Measurements from ENCODE around the gene IGFN1.

Gene IGFN1

DNA sequence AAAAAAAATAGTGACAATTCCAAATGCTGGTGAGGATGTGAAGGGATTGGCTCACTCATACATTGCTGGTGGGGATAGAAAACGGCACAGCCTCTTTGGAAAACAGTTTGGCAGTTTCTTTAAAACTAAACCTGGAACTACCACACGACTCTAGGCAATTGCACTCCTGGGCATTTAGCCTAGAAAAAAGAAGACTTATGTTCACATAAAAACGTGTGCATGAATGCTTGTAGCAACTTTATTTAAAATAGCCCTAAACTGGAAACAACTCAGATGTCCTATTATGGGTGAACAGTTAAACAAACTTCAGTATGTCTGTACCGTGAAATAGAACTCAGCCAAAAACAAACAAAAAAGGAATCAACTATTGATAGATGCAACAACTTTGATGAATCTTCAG, 26.9 kb upstream of the IGFN1 start:
- DNase-seq (ENCODE audit: low spot score), result no peak

DNA sequence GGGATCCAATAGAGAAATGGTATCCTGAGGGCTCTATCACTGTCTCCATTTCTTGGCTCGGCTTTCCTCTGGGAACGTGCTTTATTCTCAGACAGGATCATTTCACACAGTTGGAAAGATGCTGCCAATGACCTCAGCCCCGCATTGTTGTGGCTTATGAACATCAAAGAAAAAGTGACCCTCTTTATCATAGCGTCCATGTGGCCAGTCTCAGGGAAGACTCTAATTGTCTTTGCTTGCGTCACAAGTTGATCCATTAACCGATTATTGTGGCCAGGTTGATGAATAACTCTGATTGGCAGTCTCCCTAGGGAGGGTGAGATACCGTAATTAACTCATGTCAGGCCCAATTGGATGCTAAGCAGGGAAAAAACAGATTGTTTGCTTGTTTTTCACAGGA, 26.0 kb upstream of the IGFN1 start:
- DNase-seq (ENCODE audit: low spot score), result no peak

DNA sequence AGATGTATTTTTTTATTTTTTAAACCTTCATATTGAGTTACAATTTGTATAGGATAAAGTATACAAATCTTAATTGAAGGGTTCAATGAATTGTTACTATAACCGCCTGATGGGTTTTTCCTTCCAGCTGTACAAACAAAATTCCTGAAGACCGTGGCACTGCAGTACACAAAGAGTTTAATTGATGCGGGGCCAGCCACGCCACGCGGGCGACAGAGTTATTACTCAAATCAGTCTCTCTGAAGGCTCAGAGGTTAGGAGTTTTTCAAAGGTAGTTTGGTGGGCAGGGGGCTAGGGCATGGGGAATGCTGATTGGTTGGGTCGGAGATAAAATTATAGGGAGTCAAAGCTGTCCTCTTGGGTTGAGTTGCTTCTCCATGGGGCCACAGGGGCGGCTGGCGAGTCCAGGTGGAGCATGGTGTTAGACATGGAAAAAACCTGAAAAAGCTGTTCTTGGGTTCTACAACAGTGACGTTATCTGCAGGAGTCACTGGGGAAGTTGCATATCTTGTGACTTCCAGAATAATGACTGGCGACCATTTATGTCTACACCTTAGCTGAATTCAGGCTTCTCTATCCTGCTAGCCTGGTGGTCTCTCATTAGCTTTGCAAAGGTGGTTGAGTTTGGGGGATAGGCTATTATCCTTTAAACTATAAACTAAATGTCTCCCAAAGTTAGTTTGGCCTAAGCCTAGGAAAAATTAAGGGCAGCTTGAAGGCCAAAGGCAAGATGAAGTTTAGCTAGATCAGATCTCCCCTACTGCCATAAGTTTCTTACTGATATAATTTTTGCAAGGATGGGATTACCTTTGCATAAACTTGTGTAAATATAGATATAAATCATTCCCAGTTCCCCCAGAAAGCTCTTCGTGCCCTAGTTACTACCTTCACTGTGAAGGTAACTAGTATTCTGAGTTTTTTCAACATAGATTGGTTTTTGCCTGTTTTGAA, 23.3 kb upstream of the IGFN1 start:
- no peak for DNase-seq (ENCODE audit: low spot score)

DNA sequence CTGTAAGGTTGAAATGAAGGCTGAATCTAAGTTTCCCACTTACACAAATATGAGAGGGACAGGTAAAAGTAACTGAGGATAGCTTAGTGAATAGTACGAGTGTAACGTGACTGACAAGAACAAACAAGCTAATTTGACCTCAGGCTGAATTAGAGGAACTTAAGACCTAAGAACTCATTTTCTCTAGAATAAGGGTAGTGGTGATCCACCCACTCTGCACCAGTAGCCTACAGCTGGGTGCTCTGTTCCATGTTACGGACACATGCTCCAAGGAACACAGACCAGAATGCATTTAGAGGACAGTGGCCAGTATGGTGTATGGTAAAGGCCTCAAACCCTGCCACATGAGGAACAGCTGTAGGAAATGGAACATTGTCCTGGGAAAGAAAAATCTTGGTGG, 21.4 kb upstream of the IGFN1 start:
- DNase-seq (ENCODE audit: low spot score), result no peak

DNA sequence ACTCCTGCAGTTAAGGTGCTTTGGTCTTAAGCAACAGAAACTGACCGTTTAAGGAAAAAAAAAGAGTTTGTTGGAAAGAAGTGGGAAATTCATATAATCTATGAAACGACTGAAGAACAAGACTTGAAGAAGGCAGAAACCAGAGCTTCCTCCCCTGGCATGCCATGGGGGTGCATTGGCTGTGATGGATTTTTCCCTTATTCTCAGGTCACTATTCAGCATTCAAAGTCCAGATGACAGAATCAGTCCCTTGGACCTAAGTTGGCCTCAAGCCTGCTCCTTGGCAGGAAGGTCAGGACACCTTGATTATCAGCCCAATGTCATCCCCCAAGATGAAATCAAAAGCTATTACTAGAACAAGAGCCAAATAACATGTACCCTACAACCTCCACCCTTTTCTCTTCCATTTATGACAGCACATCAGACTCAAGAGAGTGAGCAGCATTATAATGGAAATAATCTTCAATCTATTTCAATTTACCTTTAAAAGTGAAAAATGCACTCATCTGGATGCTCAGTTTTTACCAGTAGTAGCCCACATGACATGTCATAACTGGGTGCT, 20.6 kb upstream of the IGFN1 start:
- no peak for DNase-seq (ENCODE audit: low spot score)

DNA sequence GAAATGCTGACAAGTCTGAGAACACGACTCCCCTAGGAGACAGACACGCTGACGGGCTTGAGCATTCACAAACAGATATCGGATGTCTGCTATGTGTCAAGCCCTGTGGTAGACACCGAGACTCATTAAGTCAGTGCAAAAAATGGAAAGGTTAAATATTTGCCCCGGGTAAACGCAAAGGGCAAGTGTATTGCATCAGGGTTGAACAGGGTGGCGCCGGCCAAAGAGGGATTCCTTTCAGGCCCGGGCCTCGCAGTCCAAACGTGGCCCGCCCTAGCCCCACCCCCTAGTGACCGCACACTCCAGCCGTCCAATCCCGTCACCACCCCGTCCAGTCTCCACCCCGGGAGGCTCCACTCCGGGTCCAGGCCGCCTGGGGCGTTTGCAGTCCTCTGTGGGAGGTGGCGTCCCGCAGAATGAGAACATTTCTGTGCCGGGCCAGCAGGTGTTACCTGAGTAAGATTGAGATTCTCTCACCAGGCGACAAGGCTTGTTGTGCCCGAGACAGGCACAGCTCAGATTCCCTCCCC, 20.0 kb upstream of the IGFN1 start:
- peak; percentile 93 for DNase-seq (ENCODE audit: low spot score)

DNA sequence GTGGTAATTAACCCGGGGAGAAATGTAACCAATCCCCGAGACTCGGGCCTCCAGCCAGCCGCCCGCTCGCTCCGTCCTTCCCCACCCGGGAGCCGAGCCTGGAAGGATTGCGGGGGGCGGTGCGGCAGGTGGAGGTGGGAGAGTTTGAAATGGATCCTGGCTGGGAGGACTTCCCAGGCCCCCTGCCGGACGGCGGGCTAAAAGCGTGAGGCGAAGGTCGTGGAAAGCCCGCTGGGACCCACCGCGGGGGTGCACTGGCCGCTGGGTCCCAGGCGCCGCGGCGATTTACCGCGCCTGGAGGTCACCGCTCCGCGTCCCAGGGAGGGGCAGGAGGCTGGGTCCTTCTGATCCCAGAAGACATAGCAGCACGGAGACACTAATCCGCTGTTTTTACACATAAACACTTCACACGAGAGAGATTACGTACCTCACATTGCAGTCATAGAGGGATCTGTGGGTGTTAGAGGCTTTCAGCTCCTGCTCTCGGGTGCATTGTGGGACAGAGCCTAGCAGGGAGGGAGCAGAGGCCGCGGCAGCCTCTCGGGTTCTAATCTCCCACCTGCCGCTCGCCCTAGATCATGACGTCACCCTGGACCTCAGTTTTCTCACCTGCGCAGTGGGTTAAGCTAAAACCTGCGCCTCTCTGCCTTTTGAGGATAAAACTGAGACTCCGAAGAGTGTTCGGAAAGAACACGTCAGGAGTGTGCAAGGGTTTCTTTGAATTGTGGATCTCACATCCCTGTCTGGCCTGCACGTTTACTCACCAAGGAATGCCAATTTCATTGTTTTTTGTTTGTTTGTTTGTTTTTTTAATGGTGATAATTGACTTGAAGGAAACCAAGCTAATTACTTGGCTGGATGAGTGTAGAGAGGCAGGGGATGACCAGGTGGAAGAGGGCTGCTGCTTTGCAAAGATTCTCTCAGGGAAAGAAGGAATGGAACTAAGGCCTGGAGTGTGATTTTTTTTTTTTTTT, 19.3 kb upstream of the IGFN1 start:
- DNase-seq (ENCODE audit: low spot score), result no peak

DNA sequence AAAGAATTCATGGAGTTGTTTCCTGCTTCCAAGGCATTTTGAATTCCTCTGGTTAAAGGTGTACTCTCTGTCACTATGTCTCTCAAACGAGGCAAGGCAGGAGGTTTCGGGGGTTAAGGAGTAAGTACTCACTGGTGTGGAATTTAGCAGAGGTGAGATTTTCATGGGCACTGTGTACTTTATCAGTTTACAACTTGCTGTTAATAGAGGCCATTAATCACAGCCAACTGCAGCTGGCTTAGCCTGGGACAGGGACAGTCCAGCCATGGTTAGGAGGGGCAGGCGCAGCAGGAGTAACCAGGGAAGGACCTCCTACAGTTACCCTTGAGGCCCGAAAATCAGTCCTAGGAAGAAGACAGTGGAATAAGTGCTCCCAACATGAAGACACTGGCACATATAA, 18.3 kb upstream of the IGFN1 start:
- DNase-seq (ENCODE audit: low spot score), result no peak

DNA sequence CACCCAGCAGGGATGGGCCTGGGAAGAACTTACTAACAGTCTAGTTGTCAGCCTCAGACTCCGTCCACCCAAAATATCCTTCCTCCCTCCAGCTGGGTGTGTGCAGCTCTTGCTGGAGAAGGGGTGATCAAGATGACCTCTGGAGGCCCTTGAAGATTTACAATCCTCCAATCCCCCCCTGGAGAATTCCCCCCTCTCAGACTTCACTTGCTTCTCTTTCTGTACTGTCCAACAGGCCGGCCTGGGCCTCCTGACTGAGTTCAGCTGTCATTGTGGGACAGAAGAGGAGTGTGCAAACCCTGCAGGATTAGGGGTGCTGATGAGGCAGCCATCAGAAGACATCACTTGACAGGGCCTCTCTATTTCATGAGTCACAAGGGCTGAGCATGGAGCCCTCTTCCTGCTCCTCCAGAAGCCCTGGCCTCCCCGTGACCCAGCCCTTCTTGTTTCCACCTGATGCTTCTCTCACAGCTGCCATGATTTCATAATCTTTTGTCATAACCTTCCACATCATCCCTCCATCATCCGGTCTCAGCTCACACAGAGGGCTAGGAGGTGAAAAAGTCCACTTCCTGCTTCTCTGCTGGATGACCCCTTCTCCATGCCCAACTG, 17.5 kb upstream of the IGFN1 start:
- no peak for DNase-seq (ENCODE audit: low spot score)

DNA sequence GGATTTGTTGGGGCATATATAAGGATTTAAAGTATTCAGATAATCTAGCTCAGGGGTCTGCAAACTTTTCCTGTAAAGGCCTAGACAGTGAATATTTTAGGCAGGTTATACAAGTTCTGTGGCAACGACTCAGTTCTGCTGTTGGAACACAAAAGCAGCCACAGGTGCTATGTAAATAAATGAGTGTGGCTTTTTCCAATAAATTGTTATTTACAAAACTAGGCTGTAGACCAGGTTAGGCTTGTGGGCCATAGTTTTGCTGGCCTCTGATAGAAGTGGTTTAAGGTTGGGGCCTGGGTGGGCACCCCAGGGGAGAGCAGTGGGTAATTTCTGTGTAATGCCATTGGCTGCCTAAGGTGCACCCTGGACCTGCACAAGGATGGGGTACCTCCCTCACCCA, 16.9 kb upstream of the IGFN1 start:
- no peak for DNase-seq (ENCODE audit: low spot score)

DNA sequence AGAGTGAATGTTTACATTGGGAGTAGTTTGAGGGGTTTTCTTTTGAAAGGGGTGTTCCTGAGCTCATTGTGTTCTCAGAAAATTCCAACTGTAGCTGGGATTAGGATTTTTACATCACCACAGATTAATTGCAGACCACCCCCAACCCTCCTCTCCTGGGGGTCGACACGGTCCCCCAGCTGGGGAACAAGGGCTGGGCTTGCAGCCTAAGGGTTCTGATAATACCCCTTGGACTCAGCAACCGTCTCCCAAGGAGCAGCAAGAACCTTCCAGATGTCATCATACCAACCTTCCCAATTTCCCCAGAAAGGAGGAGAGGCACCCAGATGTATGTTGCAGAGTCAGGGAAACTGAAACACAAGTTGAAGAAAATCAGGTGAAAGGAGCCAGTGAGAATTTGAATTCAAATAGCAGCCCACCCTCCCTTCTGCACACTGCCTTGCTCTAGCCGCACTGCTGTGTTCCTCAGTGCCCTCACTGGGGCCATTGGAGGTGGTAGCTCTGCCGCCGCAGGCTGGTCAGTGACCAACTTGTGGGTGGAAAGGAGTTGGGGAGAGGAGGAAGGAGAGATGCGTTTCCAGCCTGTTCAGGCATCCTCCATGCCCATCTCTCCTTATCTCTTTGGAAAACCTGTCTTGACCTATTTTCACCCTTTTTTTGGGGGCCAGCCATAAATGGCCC, 14.7 kb upstream of the IGFN1 start:
- no peak for DNase-seq (ENCODE audit: low spot score)

DNA sequence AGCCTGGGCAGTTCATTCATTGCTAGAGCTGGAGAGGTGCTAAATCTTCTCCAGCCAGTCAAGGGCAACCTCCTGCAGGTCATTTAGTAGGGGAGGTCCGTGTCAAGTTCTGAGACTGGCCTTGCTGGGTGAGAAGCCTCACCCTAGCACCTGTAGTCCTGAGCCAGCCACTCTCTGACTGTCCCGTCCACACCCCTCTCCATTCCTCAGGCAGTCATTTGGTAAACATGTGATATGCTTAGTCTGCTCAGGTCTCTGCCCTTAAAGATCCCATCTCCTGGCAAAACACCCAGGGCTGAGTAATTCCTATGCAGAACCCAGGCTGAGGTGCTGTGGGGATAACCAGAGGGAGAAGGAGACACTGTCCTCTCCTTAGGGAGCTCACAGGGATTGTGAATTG, 13.7 kb upstream of the IGFN1 start:
- DNase-seq (ENCODE audit: low spot score), result no peak

DNA sequence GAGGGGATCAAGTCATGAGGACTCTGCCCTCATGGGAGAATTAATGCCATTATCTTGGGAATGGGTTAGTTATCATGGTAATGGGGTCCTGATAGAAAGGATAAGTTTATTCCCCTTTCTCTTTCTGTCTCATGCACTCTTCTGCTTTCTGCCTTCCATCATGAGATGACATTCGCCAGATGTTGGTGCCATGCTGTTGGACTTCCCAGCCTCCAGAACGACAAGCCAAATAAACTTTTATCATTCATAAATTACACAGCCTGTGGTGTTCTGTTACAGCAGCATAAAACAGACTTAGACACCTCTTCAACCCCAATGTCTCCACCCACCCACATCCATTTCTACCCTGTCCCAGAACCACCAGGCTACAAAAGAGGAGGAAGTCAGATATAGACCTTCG, 11.9 kb upstream of the IGFN1 start:
- no peak for DNase-seq (ENCODE audit: low spot score)

DNA sequence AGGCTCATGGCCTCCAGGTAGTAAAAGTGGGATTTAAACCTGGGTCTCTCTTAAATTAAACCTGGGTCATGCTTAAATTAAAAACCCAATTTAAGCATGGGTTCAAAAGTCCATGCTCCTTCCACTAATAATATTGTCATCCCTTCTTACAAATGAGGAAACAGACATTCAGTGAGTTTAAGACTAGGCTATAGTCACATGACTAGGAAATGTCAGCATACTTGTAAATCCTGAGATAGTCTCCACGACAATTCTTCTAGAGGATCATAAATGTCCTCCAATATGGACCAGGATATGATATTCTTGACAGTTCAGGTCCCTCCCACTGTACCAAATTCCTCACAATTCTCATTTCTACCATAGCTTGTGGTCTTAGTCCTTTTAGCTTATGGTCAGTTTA, 10.5 kb upstream of the IGFN1 start:
- no peak for DNase-seq (ENCODE audit: low spot score)

DNA sequence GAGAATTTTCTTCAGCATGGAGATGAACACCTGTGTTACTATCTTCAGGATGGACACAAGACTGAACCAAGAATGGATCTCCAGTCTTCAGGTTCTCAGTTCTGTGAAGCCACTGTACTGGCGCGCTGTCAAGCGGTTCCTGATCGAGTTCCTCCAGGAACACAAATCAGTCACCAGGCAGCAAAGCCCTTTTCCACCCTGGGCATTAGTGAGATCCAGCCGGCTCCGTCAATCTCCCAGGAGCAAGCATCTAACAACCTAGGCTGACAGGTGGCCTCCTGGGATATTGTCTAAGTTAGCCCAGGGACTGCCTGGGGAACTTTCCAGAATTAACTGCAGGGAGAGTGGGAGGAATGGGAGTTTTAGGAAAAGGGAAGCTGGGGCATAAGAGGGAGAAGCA, 9.7 kb upstream of the IGFN1 start:
- DNase-seq (ENCODE audit: low spot score), result no peak

DNA sequence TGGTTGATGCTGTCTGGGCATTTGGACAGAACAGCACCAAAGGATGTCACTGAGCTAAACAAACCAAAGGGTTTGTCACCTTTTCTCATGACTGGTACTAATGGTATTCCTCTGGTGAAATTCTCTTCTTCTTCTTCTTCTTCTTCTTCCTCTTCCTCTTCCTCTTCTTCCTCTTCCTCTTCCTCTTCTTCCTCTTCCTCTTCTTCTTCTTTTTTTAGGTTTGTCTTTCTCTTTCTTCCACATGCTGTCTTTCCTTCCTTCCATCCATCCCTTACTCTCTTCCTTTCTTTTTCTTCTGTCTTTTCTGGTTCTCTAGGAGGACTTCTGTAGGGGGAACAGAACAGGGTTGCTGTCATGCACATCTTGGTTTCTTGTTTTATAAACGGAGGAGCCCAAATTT, 9.3 kb upstream of the IGFN1 start:
- DNase-seq (ENCODE audit: low spot score), result no peak

DNA sequence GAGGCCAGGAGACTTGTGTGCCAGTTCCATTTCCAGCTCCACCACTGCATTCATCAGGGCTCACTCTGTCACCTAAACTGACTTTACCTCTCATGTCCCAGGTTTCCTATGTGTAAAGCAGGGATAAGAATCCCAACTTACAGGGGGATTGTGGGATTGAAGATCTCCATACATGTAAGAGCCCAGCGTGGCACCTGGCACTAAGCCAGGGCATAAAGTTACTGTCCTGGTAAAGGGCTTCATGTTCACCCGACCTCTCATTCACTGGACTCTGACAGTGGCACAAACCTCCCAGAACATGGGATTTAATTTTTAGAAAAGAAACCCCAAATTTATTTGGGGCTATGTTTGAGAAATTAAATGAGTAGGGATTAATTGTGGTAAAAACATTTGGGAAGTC, 8.9 kb upstream of the IGFN1 start:
- no peak for DNase-seq (ENCODE audit: low spot score)

DNA sequence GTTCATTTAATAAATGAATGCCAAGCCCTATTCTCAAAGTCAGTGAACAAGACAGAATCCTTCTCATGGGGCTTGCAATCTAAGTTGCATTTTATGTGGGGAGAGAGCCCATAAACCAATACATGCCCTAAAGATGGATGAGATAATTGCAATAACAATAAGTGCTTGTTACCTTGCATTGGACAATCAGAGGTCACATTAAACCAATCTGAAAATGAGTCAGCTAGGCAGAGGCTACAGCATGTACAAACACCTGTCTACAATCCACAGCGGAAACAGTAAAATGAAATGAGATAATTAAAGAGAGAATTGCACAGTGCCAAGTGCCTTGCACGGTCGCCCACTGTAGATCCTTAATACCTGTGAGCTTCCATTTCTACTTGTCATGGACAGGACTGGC, 7.4 kb upstream of the IGFN1 start:
- no peak for DNase-seq (ENCODE audit: low spot score)

DNA sequence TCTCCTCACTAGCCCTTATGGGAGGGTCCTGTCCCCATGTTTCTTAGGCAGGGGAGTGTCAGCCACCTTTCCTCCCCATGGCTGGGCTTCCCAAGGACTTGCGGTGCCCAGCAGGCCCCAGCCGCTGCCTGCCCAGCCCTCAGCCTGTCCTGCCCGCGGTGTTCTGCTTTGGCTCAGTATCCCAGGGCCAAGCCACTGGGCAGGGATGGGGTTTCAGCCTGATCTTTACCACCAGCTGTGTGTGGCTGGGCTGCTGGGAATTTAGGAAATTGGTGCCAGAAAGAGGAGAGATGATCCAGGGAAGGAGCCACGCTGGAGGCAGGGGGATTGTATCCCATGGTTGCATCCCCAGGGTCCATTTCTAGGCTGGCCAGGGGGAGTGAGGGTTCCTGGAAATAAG, 6.9 kb upstream of the IGFN1 start:
- no peak for DNase-seq (ENCODE audit: low spot score)

DNA sequence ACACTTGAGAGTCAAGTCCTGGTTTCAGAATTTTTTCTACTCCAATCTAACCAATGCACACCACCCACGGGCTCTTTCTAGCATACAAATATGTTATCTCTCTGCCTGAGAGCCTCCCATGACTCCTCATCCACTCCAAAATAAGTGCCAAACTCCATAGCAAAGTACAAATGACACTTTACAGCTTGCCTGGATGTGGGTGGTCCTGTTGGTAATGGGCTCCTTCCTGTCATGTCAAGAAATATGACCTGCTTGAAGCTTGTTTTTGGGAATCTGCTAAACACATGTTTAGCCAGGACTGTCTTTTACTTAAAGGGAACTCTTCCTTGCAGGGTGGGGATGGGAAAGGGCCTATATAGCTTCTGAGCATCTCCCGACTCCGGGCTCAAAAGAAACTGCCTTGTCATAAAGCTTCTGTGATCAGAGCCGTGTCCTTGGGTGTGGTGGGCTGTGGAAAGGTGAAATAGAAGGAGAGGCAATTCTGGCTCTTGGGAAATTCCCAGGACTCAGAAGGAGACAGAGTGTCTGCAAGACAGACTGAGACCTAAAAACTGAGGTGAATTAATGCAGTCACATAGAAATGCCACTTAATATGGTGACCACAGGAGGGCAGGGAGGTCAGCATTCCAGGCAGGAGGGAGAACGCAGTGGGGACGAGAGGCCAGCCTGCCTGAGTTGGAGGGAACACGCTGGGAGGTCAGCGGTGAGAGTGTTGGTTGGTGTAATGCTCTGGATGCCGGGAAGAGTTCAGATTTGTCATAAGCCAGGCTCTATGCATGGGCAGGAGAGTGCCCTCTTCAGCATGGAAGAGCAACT, 6.1 kb upstream of the IGFN1 start:
- DNase-seq (ENCODE audit: low spot score), result peak; percentile 58

DNA sequence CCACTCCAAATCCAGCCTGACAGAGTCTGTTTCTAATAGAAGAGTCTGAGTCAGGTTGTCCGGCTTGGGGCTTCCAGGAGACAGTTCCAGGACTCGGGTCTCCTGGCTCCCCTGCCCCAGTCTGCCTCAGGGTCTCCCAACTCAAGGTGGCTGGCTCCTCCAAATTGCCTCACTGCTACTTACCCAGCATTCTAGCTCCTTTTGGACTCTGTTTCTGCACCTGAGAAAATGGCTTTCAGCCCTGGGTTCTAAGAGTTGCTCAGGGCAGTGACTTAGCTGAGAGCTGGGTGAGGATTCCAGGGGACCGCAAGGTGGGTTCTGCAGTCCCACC, 5.5 kb upstream of the IGFN1 start:
- DNase-seq (ENCODE audit: low spot score), result no peak
